ENCODE measurements around the gene PRRG2.

Gene PRRG2

GRCh38 chr19:49581007-49581508 is at the start of gene PRRG2:
TSS of gene PRRG2 (plus strand) at chr19:49581316. CDS start at chr19:49583220, 1,904 bp downstream.
- DNase-seq = no peak

GRCh38 chr19:49533551-49534488 is 47.3 kb upstream of the PRRG2 start:
- peak; percentile 45 to 68 for DNase-seq

DNA sequence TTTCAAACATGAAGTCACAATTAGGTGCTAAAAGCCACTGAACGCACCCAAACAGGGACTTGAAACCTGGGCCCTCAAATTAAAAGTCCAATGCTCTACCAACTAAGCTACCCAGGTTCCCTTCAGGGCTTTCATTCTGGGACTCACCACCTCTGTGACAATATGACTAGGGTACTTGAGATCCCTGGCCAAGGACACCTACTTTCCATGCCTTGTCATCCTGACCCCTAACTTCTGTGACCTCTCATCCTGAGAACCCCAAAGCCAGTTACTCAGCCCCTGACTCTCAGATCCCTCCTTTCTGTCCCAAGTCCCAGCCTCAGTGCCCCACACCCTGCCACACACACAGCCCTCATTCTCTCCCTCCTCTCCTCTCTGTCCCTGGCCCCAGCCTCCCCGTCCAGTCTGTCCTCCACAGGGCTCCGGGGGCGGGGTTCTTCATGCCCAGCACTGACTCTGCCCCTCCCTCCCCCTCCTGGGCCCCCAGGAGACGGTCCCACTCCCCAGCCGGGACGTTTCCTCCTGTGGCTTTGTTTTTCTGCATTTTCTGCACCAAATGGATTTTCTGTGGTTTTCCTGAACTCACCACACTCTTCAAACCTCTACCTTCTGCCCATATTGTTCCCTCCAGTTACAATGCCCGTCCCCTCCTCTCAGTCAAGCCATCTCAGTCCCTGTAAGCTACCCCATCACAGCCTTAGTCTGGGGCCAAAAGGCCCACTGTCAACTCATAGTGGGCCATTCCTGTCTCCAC is 46.3 kb upstream of the PRRG2 start:
- no peak for DNase-seq

- no peak for DNase-seq
Observed at GRCh38 chr19:49536921-49537462, 44.1 kb upstream of the PRRG2 start.

GRCh38 chr19:49538643-49539042 is 42.5 kb upstream of the PRRG2 start:
- DNase-seq = no peak

GRCh38 chr19:49539192-49539952 is 41.7 kb upstream of the PRRG2 start:
- DNase-seq = no peak

GRCh38 chr19:49541914-49542313 is 39.2 kb upstream of the PRRG2 start:
- no peak for DNase-seq

GRCh38 chr19:49542446-49542845 is 38.7 kb upstream of the PRRG2 start:
- no peak for DNase-seq

DNA sequence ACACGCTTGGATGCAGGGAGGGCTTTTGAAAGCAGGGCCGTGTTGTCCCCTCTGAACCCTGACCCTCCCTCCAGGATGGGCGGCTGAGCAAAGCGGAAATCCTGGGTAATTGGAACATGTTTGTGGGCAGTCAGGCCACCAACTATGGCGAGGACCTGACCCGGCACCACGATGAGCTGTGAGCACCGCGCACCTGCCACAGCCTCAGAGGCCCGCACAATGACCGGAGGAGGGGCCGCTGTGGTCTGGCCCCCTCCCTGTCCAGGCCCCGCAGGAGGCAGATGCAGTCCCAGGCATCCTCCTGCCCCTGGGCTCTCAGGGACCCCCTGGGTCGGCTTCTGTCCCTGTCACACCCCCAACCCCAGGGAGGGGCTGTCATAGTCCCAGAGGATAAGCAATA is 38.1 kb upstream of the PRRG2 start:
- no peak for DNase-seq

GRCh38 chr19:49544154-49544553 is 37.0 kb upstream of the PRRG2 start:
- no peak for DNase-seq

DNA sequence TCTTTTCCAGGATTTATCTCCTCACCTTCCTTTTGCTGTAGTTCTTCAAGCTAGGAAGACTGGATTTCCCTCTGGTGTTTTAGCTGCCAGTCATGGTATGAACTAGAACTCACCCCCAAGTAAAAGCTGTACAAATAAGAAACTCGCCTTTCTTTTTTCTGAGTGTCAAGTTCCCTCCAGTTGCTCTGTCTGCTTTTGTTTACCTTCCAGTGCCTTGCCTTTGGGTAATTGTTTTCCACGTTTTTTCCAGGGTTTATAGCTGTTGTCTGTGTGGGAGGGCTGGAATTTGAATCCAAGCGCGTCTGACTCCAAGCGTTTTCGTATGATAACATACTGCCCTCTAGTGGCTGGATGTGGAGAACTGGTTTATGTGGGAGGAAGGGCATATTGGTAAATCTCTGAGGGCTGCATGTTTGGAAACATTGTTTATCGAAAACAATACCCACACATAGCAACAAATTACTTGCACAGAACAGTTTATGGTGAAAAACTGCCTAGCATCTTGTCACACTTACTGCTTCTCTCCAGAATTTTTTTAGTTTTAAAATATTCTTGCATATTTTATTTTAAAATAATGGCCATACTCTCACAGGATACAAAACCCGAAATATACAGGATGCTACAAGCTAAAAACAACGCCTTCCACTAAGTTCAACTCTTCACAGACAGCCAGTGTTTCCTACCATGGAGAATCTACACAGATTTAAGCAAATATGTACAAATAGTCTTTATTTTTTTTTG is 34.1 kb upstream of the PRRG2 start:
- peak; percentile 69 to 71 for DNase-seq

DNA sequence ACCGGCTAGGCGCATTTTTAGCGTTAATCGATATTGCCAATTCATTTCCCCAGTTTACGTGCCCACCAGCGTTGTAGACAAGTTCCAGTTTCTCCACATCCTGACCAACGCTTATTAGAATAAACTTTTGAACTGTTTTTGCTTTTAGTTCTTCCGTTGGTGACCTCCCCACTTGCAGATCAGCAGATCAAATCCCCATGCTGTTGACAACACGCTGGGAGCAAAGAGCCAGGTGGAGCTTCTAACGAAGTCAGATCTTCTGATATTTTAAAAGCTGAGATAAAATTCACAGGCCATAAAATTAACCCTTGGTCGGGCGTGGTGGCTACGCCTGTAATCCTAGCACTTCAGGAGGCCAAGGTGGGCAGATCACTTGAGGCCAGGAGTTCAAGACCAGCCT is 32.1 kb upstream of the PRRG2 start:
- DNase-seq = no peak

DNA sequence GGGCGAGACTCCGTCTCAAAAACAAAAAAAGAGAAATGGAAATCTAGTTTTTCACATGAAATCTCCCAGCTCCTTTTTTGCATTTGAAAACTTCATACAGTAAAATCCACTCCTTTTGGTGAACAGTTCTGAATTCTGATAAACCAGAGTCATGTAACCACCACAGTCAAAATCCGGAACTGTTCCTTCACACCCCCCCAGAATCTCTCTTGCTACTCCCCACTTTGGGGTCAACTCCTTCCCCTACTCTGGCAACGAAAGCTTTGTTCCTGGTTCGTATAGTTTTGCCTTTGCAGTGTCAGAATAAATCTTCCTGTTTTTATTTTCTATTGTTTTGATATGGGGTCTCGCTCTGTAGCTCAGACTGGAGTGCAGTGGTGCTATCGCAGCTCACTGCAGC is 29.6 kb upstream of the PRRG2 start:
- no peak for DNase-seq

DNA sequence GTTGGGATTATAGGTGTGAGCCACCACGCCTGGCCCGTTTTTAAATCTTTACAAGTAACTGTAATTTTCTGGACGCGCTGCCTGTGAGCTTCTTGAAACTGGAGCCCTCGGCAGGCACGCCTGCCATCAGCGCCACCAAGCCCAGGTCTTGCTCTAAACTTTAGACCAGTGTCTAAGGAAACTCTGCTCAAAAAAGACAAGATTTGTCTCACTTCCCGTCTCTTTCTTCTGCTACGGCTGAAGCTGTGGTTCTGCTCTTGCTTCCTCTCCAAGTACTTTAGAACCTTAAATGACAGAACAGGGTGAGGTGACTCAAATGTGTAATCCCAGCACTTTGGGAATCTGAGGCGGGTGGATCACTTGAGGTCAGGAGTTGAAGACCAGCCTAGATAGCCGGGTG is 28.4 kb upstream of the PRRG2 start:
- no peak for DNase-seq

GRCh38 chr19:49553451-49554271 is 27.5 kb upstream of the PRRG2 start:
- no peak for DNase-seq

DNA sequence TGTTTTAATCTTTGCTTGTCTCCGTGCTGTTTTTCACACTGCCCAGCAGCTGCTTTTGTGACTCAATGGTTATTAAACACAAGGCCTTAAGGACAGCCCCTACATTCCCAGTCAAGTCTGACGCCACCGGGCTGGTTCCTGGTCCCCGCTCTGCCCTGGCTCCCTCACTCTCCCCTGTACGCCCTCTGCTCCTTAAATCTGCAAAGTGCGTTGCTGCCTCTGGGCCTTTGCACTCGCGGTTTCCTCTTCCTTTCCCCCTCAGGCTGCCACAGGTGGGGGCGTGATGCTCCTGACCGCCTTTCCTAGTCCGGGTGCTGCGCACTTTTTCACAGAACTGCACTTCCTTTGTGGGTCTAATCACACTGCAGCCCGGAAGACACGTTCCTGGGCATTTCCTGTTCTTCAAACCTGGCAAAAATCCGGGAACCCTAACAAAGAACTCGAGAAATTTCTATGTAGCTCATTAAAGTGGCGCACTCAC is 26.4 kb upstream of the PRRG2 start:
- no peak for DNase-seq

GRCh38 chr19:49555600-49556411 is 25.3 kb upstream of the PRRG2 start:
- DNase-seq = no peak

- DNase-seq = no peak
Observed at GRCh38 chr19:49556412-49557398, 24.4 kb upstream of the PRRG2 start.

All from AML-193 (cell line).